ENCODE results near the gene SIGLEC7. TPM values are rescaled to one million over a fixed set of nuclear protein-coding genes. Genes with fewer than 3 reads are reported as not detected.

The SIGLEC7 gene
- total and polyA plus RNA-seq, 4 donors = 0.60 to 2.0 (median 1.2) TPM

DNA sequence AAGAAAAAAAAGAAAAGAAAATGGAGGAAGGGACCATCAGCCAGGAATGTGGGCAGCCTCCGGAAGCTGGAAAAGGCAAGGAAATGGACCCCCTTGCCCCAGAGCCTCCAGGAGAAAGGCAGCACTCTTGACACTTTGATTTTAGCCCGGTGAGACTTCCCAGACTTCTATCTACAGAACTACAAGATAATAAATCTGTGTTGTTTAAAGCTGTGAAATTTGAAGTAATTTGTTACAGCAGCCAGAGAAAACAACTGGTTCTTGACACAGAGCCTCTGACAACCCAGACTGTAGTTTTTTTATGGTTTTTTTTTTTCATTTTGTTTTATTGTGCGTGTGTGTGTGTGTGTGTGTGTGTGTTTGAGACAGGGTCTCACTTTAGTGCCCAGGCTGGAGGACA is 41.5 kb upstream of the SIGLEC7 start:
- Histone ChIP-seq H3K4me1 (ENCODE audit: control insufficient read depth, insufficient read depth, low read length) (peaks cover 19% of the 10 kb centered on the region), H3K27me3 (ENCODE audit: control insufficient read depth, insufficient read depth, low read length) (no peaks in the 10 kb centered on the region), H3K9me3 (ENCODE audit: control insufficient read depth, insufficient read depth, low read length) (no peaks in the 10 kb centered on the region), H3K4me3 (ENCODE audit: low read depth, low read length) (no peak overlapping the region), H3K27ac (ENCODE audit: low read depth, low read length) (no peak overlapping the region), H3K36me3 (ENCODE audit: control insufficient read depth, insufficient read depth, low read length) (peaks cover 55% of the 10 kb centered on the region)
- 50% methylated on average over 1 of the region's 3 CpGs for WGBS (ENCODE audit: insufficient coverage)
- no peak for DNase-seq (ENCODE audit: low read depth in 4 of 6, low spot score in 6 of 6)

- DNase-seq (ENCODE audit: low read depth in 4 of 6, low spot score in 6 of 6) = no peak
- H3K36me3 ChIP-seq (ENCODE audit: control insufficient read depth, insufficient read depth, low read length) = peaks cover 59% of the 10 kb centered on the region
- peaks cover 19% of the 10 kb centered on the region for H3K4me1 ChIP-seq (ENCODE audit: control insufficient read depth, insufficient read depth, low read length)
Measured at GRCh38 chr19:51101171-51101865, 40.8 kb upstream of the SIGLEC7 start.

GRCh38 chr19:51102991-51103390 is 39.1 kb upstream of the SIGLEC7 start:
- Histone ChIP-seq H3K36me3 (ENCODE audit: control insufficient read depth, insufficient read depth, low read length) (peaks cover 56% of the 10 kb centered on the region), H3K9me3 (ENCODE audit: control insufficient read depth, insufficient read depth, low read length) (no peaks in the 10 kb centered on the region), H3K27ac (ENCODE audit: low read depth, low read length) (no peak overlapping the region), H3K4me3 (ENCODE audit: low read depth, low read length) (no peak overlapping the region), H3K27me3 (ENCODE audit: control insufficient read depth, insufficient read depth, low read length) (no peaks in the 10 kb centered on the region), H3K4me1 (ENCODE audit: control insufficient read depth, insufficient read depth, low read length) (peaks cover 28% of the 10 kb centered on the region)
- no peak for DNase-seq (ENCODE audit: low read depth in 4 of 6, low spot score in 6 of 6)
- 93% methylated on average over 4 of the region's 7 CpGs for WGBS (ENCODE audit: insufficient coverage)

More at GRCh38 chr19:51101171-51101865, 40.8 kb upstream of the SIGLEC7 start:
- no peaks in the 10 kb centered on the region for H3K9me3 ChIP-seq (ENCODE audit: control insufficient read depth, insufficient read depth, low read length)
- no peaks in the 10 kb centered on the region for H3K27me3 ChIP-seq (ENCODE audit: control insufficient read depth, insufficient read depth, low read length)
- WGBS (ENCODE audit: insufficient coverage) = no CpG with 5 or more reads among the region's 5 CpGs
- H3K4me3 ChIP-seq (ENCODE audit: low read depth, low read length) = no peak overlapping the region
- H3K27ac ChIP-seq (ENCODE audit: low read depth, low read length) = no peak overlapping the region

DNA sequence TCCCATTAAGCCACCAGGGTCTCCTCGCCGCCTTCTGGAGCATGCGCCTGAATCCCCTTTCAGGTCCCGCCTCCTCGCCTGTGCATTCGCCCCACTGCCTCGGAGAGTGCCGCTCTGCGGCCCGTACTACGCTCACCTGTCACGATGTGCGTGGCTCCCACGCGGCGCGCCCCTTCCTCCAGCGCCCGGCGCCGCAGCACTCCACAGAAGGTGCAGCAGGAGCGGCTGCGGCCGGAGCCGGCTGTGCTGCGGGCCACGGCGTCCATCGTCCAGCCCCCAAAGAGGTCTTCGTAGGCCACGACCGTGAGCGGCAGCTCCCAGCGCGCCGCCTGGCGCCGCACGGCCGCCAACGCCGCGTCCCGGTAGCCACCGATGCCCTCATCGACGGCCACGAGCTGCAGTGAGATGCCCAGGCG is 38.2 kb upstream of the SIGLEC7 start:
- WGBS (ENCODE audit: insufficient coverage) = 36% methylated on average over 49 of the region's 49 CpGs
- H3K27me3 ChIP-seq (ENCODE audit: control insufficient read depth, insufficient read depth, low read length) = no peaks in the 10 kb centered on the region
- no peak overlapping the region for H3K4me3 ChIP-seq (ENCODE audit: low read depth, low read length)
- peak in 1 of 6 donors; percentile 53 for DNase-seq (ENCODE audit: low read depth in 4 of 6, low spot score in 6 of 6)
- H3K9me3 ChIP-seq (ENCODE audit: control insufficient read depth, insufficient read depth, low read length) = no peaks in the 10 kb centered on the region
- peaks cover 27% of the 10 kb centered on the region for H3K4me1 ChIP-seq (ENCODE audit: control insufficient read depth, insufficient read depth, low read length)
- H3K27ac ChIP-seq (ENCODE audit: low read depth, low read length) = no peak overlapping the region
- H3K36me3 ChIP-seq (ENCODE audit: control insufficient read depth, insufficient read depth, low read length) = peaks cover 50% of the 10 kb centered on the region

- Histone ChIP-seq H3K27me3 (ENCODE audit: control insufficient read depth, insufficient read depth, low read length) (peaks cover 3% of the 10 kb centered on the region), H3K4me3 (ENCODE audit: low read depth, low read length) (peak overlapping the region; percentile 75), H3K27ac (ENCODE audit: low read depth, low read length) (no peak overlapping the region), H3K4me1 (ENCODE audit: control insufficient read depth, insufficient read depth, low read length) (peaks cover 18% of the 10 kb centered on the region), H3K36me3 (ENCODE audit: control insufficient read depth, insufficient read depth, low read length) (peaks cover 24% of the 10 kb centered on the region), H3K9me3 (ENCODE audit: control insufficient read depth, insufficient read depth, low read length) (no peaks in the 10 kb centered on the region)
- peak in 1 of 6 donors; percentile 5 for DNase-seq (ENCODE audit: low read depth in 4 of 6, low spot score in 6 of 6)
- WGBS (ENCODE audit: insufficient coverage) = 19% methylated on average over 18 of the region's 18 CpGs
Measured at GRCh38 chr19:51107406-51108065, 34.6 kb upstream of the SIGLEC7 start.

DNA sequence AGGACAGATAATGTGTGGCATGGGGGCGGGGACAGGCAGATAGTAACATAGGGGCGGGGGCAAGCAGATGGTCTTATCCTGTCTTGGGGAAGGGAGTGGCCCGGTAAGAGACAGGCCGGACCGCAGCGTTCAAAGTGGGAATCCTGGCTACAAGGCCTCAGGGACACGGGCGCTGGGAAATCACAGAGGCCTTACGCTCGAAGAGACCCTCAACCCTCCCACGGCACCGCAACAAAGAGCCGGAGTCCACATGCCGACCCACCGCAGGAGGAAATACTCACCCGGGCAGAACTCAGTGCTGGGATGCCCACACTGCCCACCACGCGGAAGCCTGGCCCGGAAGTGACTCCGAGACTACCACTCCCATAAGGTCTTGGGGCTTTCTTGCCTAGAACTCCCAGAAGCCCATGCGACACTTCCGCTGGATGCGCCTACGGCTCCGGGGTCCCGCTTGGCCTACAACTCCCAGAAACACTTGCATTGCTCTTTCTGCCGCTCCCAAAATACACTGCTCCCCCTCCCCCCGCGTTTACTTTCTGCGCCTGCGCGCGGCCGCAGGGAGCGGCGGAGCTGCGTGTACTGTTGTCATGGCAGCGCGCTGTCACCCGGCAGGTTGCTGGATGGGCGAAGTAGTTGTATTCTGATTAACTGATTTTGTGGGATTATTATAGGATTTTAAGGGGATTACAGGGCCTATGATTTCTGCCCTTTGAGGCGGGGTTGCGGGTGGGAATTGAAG is 33.9 kb upstream of the SIGLEC7 start, which contains the start of gene CTU1:
Gene CTU1, minus strand, starts transcription at position 344 of the 739 bp plus-strand sequence. CDS start 3,840 bp downstream, outside the sequence.
- H3K4me1 ChIP-seq (ENCODE audit: control insufficient read depth, insufficient read depth, low read length) = peaks cover 18% of the 10 kb centered on the region
- peak; percentile 95 to 100 (median 98) for DNase-seq (ENCODE audit: low read depth in 4 of 6, low spot score in 6 of 6)
- under 1% methylated on average over 36 of the region's 43 CpGs for WGBS (ENCODE audit: insufficient coverage)
- peaks cover 4% of the 10 kb centered on the region for H3K27me3 ChIP-seq (ENCODE audit: control insufficient read depth, insufficient read depth, low read length)
- H3K36me3 ChIP-seq (ENCODE audit: control insufficient read depth, insufficient read depth, low read length) = peaks cover 20% of the 10 kb centered on the region
- H3K4me3 ChIP-seq (ENCODE audit: low read depth, low read length) = peak within 1 kb of the TSS; percentile 75
- peak within 1 kb of the TSS; percentile 64 for H3K27ac ChIP-seq (ENCODE audit: low read depth, low read length)
- no peaks in the 10 kb centered on the region for H3K9me3 ChIP-seq (ENCODE audit: control insufficient read depth, insufficient read depth, low read length)

DNA sequence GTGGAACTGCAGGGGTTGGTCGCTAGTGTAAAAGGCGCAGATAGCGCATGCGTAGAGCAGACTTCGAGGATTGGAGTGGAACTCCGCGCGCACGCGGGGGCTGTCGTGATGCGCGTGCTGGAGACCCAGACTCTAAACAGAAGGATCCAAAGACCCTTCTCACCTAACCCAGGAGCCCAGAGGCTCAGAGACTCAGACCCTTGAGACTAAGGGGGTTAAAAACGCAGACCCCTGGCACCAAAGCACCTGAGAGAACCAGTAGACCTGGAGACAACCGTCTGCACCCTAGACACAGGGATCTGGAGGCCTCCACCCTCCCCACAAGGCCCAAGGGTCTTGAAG is 33.3 kb upstream of the SIGLEC7 start:
- Histone ChIP-seq H3K4me3 (ENCODE audit: low read depth, low read length) (peak overlapping the region; percentile 75), H3K27ac (ENCODE audit: low read depth, low read length) (peak overlapping the region; percentile 64), H3K4me1 (ENCODE audit: control insufficient read depth, insufficient read depth, low read length) (peaks cover 18% of the 10 kb centered on the region), H3K9me3 (ENCODE audit: control insufficient read depth, insufficient read depth, low read length) (no peaks in the 10 kb centered on the region), H3K27me3 (ENCODE audit: control insufficient read depth, insufficient read depth, low read length) (peaks cover 6% of the 10 kb centered on the region), H3K36me3 (ENCODE audit: control insufficient read depth, insufficient read depth, low read length) (peaks cover 18% of the 10 kb centered on the region)
- WGBS (ENCODE audit: insufficient coverage) = 4% methylated on average over 14 of the region's 15 CpGs
- no peak for DNase-seq (ENCODE audit: low read depth in 4 of 6, low spot score in 6 of 6)

- 71% methylated on average over 1 of the region's 1 CpG for WGBS (ENCODE audit: insufficient coverage)
- H3K4me1 ChIP-seq (ENCODE audit: control insufficient read depth, insufficient read depth, low read length) = peaks cover 18% of the 10 kb centered on the region
- H3K4me3 ChIP-seq (ENCODE audit: low read depth, low read length) = no peak overlapping the region
Measured at GRCh38 chr19:51110666-51110971, 31.5 kb upstream of the SIGLEC7 start.

DNA sequence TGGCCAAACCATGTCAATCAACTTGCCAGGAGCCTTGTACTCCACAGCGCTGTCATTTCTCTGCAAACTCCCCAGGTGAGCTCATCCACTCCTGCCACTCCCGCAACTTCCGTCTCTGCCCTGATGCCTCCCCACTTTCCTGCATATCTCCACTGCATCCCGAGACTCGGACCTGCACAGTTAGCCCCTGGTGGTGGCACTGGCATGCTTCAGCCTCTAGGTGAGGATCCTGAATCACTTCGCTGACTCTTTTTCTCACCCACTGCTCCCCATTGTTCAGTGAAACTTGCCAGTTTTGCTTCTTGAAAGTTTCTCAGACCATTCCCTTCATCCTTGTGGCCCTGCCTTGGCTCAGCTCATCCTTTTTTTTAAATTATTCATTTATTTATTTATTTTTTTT is 30.5 kb upstream of the SIGLEC7 start:
- no peak overlapping the region for H3K4me3 ChIP-seq (ENCODE audit: low read depth, low read length)
- peaks cover 18% of the 10 kb centered on the region for H3K4me1 ChIP-seq (ENCODE audit: control insufficient read depth, insufficient read depth, low read length)
- H3K9me3 ChIP-seq (ENCODE audit: control insufficient read depth, insufficient read depth, low read length) = no peaks in the 10 kb centered on the region
- H3K36me3 ChIP-seq (ENCODE audit: control insufficient read depth, insufficient read depth, low read length) = no peaks in the 10 kb centered on the region
- peaks cover 8% of the 10 kb centered on the region for H3K27me3 ChIP-seq (ENCODE audit: control insufficient read depth, insufficient read depth, low read length)
- WGBS (ENCODE audit: insufficient coverage) = 60% methylated on average over 6 of the region's 6 CpGs
- no peak overlapping the region for H3K27ac ChIP-seq (ENCODE audit: low read depth, low read length)
- no peak for DNase-seq (ENCODE audit: low read depth in 4 of 6, low spot score in 6 of 6)

More at GRCh38 chr19:51110666-51110971, 31.5 kb upstream of the SIGLEC7 start:
- DNase-seq (ENCODE audit: low read depth in 4 of 6, low spot score in 6 of 6) = no peak
- Histone ChIP-seq H3K36me3 (ENCODE audit: control insufficient read depth, insufficient read depth, low read length) (peaks cover 3% of the 10 kb centered on the region), H3K27ac (ENCODE audit: low read depth, low read length) (no peak overlapping the region), H3K9me3 (ENCODE audit: control insufficient read depth, insufficient read depth, low read length) (no peaks in the 10 kb centered on the region), H3K27me3 (ENCODE audit: control insufficient read depth, insufficient read depth, low read length) (peaks cover 7% of the 10 kb centered on the region)

All from spinal cord (tissue), 10 donors.